ENCODE measurements around the gene SLC16A5.
"Not testable (repeated sequence)": the region's sequence is repeated elsewhere in the genome, so short reads cannot be mapped to it uniquely, and the experiment has no call there.

SLC16A5 gene

DNA sequence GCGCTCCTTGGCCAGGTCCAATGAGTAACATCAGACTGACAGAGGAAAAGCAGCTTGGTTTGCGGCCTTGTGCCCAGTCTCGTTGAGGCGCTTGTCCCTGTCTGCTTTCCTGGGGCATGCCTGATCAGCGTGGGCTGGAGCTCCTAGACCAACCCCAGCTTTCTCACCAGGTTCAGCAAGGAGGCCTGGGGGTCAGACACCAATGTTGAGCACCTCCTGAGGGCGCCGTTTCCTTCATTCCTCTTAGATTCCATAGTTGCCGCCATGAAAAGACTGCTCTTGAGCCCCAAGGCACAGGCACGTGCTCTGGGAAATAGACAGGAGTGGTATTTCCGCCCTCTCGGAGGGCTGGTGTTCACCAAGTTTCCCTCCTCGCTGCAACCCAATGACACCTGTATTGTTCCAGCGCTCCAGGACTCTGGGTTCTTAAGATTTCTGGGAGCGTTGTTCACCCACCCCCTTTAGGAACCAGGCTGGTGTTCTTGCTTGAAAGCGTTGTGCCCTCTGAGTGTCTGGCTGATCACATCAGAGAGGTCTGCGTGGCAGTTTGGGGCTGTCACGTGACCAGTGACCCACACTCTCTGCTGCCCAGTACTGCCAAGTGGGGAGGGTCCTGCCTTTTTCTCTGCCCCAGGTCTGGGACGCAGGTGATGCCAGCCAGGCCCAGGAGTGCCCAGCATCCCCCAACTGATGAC, 22.7 kb upstream of the SLC16A5 start:
- DNase-seq: no peak

DNA sequence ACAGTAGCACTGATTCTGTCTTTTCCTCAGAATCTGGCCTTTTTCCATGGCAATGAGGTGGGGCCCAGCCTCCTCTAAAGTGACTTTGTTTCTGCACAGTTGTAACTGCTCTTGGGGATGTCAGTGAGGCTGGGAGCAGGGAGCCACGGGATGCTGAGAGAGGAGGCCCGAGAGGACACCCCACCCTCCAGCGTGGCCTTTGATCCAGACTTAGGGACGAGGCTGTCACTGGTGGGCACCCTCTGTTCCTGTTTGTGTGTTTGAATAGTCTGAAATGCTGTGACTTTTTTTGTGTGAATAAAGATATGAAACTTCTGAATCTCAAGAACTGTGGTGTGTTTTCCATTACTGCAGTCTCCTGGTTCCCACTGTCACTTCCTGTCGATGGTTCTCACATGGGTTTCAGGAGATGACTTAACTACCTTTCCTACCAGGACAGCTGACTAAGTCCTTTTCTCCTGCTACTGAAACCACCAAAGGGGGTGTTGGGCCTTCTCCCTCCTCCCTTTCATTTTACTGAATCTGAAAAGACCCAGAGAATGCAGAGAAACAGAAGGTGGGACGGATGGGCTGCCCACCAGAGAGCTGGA, 22.1 kb upstream of the SLC16A5 start:
- no peak for DNase-seq

DNA sequence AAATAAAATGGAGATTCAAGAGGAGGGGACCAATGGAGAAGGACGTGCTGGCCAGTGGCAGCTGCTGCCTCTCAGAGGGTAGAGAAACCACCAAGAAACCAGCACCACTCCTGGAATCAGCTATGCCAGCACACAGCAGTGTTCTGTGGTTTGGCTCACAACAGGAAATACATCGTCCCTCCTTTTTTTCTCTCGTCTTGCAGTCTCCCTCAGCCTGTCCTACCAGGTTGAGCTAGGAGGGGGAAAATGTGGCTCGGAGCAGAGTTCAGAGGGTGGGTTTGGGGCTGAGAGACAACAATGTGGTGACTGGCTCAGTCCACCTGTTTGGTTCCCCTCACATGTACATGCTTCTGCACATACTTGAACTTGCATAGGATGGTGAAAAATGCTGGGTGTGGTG, 19.9 kb upstream of the SLC16A5 start:
- no peak for DNase-seq

DNA sequence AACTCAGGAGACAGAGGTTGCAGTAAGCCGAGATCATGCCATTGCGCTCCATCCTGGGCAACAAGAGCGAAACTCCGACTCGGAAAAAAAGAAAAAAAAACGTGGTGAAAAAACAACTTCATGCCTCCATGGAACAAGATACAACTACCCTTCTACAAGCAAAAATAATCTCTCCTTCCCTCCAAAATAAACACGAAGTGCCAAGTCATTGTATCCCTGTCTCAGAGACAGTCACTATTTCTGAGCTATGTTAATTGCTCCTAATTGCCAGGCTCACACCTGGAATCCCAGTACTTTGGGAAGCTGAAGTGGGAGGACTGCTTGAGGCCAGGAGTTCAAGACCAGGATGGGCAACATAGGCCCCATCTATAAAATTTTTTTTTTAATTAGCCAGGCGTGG, 19.0 kb upstream of the SLC16A5 start:
- DNase-seq: no peak

DNA sequence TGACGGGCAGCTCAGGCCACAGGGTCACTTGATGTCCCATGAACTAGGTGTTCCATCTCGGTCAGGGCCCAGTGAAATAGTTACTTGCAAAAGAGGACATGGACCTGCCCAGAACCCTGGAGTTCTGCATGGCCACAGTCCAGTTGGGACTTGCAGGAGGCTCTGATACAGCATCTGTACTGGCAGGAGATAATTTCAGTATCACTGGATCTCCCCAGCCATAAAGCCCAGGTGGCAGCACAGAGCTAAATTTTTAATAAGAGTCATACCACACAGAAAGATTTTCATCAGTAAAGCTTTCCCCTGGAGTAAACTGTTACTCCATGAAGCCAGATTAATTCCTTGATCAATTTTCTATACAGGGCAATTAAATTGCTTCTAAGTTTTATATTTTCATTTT, 18.0 kb upstream of the SLC16A5 start:
- DNase-seq: peak in 1 of 3 experiments; percentile 35

DNA sequence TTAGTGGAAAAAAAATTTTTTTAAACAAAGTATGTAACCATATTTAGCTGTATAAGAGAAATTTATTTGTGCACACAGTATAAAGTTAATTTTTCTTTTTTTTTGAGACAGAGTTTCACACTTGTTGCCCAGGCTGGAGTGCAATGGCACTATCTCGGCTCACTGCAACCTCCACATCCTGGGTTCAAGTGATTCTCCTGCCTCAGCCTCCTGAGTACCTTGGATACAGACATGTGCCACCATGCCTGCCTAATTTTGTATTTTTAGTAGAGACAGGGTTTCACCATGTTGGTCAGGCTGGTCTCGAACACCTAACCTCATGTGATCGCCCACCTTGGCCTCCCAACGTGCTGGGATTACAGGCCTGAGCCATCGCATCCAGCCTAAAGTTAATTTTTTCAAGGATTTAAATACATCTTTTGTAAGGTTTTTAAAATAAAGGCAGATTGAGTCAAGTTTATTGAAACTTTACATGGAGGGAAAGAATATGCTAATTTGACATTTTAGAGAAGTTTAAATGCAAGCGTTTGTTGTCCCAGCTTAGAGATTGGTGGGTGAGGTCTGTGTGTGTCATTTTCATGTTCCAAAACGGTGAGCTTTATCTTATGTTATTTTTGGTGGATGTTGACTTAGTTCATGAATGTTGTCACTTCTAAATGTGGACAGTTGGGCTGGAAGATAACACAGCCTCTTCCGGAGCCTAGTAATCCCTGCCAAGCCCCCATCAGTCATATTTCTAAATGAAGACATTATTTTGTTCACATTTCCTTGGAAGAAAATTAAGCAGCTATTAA, 16.1 kb upstream of the SLC16A5 start:
- not testable (repeated sequence) for DNase-seq

DNA sequence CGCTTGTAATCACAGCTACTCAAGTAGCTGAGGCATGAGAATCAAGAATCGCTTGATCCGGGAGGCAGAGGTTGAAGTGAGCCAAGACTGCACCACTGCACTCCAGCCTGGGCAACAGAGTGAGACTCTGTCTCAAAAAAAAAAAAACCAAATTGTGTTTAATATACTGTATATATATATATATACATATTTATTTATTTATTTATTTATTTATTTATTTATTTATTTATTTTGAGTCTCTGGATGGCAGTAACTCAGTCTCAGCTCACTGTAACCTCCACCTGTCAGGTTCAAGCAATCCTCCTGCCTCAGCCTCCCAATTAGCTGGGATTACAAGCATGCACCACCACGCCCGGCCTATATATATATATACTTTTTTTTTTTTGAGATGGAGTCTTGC, 14.8 kb upstream of the SLC16A5 start:
- not testable (repeated sequence) for DNase-seq

DNA sequence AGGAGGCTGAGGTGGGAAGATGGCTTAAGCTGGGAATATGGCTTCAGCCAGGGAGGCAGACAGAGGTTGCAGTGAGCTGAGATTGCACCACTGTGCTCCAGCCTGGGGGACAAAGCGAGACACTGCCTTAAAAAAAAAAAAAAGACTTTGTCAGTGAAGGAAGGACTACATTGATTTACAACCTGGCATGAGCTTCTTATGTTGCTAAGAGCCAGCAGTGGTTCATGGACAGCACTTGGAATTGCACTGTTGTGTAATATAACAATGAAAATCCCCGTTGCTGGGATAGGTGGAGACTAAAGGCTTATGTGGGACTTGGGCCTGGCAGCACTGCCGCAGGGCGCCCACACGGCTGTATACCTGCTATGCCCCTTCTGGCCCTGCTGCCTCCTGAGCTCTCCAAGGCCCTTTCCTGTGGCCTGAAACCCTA, 14.1 kb upstream of the SLC16A5 start:
- no peak for DNase-seq

DNA sequence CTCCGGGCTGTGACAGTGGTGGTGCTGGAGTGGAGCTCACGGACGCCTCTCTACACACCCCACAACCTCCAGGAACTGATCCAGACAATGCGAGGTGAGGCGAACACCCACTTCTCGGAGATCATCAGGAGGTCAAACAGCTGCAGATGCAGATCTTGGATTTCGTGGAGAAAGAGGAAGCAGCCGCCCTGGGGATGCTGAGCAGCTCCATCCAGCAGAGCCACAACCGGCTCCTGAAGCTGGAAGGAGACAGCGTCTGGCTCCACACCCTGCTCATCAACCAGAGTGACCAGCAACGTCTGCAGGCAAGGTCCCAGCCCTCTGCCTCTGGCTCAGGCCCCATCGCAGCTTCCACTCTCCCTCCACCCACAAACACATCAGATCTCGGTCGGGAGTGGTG, 13.2 kb upstream of the SLC16A5 start:
- no peak for DNase-seq

DNA sequence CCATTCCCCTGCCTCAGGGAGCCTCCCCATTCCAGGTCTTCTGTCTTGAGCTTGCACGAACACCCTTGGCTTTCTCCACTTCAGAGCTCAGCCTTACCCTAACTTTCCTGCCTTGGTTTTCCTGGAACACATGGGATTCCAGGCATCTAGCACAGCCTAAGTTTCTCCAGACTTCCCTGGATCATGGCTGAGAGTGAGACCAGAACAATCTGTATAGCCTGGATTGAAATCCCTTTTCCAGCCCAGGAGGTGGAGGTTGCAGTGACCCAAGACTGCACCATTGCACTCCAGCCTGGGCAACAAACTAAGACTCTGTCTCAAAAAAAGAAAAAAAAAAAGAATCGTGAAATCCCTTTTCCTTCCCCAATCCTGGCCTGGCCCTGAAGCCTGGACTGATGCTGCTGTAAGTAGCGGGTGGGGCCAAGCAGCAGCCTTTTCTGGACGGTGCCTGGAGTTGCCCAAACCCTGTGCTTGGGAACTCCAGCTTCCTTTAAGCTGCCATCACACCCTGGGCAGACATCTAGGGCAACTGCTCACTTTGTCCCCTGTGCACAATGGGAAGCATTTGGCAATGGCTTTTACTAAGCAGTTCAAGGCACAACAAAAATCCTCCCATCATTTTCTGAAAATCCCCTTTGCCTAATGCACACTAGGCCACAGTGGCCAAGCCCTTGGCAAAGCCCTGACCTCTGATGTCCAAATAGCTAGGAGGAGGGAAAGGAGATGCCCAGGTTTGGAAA, 12.0 kb upstream of the SLC16A5 start:
- DNase-seq: no peak

DNA sequence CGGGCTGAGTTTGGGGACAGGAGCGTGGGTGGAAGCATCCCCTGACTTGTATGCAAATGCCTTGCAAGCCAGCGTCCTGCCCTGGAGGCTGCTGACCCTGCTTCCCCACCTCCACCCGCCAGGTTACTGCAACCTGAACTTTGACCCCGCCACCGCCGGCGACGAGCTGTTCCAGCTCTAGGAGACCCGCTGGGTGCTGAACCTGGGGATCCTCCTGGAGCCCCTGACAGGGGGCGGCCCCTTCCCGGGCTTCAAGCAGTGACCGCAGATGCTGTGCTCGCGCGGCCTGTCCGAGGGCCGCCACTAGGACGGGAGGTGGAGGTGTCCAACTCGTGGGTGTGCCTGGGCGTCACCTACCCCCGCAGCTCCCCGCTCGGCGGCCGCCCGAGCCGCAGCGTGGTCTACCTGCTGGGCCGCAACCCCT, 10.7 kb upstream of the SLC16A5 start:
- DNase-seq: no peak

DNA sequence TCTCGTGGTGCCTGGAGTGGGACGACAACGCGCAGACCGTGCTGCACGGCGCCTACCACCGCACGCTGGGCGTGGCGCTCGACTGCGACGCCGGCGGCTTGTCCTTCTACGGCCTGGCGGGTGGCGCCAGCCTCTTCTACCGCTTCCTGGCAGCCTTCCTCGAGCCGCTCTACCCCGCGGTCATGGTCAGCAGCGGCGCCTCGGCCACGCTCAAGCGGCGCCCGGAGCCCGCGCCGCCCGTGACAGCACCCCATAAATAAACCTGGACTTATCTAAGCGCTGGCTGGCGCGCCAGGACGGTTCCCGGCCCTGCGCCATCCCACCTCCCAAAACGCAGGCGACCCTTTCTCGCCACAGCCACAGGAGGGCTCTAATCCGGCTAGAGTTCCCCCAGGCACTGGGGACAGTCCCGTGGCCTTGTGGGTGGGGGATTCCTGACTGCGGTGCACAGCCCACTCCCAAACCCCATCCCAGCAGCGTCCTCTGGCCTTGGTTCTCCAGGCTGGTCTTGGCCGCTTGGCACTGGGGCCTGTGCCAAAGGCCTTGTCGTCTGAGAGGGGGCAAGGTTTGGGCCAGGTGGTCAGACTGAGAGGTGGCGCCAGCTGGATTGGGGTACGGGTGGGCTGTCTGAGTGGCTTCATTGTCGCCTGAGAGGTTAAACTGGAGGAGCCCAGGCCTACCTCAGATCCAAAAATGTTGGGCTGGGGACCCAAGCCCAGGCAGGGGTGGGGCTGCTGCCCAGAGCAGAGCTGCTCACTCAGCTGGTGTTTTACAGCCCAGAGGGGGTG, 10.1 kb upstream of the SLC16A5 start:
- no peak for DNase-seq

DNA sequence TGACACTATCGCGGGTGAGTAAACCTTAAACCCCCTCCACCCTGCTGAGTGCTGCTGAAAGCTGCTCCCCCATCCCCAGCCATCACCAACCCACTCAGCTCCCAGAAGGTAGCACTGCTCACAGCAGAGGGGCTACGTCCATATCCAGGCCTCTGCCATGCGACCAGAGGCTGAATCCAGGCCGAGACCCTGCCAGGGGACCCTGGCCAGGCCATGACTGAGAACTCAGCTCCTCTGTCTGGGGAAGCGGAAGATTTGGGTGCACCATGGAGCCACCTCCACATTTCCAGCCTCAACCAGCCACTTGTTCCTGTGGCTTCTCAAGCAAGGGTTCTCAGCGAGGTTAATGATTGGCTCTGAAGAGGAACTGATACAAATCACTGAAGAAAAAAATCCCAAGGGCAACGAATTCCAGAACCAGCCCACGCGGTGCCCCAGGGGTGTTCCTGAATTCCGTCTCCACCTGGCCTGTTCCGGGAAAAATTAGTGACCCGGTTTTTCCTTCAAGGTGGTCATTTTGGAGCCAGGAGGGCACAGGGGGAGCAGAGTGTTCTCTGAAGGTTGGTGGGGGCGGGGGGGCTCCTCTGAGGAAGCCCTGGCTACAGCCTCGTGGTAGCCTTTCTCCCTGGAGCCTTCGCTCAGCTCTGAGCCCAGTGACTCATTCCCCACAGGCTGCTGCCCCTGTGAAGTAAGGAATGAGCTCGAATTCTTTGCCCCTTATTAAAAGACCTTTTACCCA, 9.3 kb upstream of the SLC16A5 start:
- DNase-seq: no peak

DNA sequence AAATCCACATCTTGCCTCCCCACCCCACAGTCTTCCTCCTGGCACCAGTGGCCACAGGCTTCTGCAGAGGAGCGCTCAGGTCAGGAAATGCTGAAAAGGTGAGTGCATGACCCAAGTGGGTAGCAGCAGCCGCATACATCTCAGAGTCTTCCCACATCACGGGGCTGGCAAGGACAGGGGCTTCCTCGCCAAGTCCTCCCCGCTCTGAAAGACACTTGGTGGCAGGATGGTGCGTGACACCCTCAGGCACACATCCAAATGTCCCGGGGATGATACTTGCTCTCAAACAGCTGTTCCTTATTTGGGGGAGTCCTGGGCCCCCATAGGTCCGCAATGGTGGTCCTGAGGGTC, 8.8 kb upstream of the SLC16A5 start:
- DNase-seq: no peak

DNA sequence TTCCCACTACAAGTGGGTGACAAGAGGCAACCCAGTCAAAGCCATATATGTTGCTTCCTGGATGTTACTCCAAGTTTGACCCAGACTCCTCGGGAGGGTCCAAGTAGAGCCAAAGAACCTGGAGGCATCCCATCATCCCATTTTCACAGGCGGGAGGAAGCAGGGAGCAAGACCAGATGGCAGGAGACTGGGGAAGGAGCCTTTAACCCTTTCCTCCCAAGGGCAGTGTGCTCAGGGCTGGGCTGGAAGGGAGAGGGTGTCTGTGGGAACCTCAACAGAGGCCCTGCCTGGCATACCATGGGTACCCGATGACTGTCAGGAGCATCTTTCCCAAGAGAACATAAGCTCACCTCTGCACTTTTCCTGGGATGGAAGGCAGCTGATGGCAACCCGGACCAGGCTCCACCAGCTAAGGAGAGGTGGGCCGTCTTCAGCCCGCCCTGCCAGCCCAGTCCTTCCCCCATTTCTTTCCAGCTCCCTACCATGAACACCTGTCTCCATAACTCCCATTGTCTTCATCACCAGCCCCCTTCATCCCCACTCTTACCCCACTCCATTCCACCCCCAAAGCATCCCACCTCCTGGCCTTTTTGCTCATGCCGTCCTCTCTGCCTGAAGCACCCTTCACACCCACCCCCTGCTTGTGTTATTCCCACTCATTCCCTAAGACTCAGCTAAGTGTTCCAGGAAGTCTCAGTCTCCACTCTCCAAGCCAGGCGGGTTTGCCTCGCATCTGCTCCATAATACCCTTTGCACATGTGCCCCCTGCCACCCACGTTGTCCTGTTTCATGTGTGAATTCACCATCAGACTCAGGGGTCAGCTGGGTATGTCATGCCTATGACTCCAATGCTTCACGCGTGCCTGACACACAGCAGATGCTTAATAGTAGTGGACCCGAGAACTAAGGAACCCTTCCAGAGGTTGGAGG, 5.9 kb upstream of the SLC16A5 start:
- no peak for DNase-seq

DNA sequence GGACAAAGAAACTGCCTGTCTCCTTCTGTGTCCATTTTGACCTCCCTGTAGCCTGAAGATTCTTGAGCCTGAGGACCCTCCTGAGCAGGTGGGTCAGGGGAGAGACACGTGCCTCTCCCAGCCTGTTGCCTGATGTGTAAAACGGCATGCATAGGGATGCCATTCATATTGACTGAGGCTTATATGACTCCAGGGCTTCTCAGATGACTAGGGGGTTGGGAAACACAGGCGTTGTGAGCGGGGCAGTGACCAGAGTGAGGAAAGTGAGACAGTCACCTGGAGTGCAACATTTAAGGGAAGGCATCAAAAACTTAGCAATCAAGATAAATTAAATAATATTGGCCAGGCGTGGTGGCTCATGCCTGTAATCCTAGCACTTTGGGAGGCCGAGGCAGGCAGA, 5.1 kb upstream of the SLC16A5 start:
- no peak for DNase-seq

DNA sequence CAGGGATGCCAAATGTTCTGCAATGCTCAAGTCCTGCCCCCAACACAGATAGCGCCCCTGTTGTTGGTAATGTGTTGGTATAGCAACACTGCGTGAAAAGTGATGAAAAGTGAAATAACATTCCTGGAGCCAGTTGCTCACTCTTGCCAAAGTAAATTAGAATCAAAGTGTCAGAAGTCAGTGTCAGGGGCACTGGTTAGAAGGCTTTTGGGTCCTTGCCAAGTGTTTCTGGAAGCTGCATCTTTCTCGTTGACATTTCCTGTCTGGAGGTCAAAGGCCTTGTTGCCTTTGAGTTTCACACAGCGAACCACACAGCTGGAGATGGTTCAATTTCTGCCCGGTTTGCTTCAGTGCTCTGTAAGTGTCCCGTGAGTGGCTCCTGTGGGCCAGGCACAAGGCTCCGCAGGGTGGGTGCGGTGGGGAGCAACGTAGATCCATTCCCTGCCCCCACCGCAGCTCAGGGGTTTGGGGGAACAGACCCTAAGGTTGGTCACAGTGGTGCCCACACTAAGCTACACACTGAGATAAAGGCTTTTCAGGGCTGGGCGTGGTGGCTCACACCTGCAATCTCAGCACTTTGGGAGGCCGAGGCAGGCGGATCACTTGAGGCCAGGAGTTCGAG, 3.6 kb upstream of the SLC16A5 start:
- peak in 1 of 3 experiments; percentile 10 for DNase-seq

DNA sequence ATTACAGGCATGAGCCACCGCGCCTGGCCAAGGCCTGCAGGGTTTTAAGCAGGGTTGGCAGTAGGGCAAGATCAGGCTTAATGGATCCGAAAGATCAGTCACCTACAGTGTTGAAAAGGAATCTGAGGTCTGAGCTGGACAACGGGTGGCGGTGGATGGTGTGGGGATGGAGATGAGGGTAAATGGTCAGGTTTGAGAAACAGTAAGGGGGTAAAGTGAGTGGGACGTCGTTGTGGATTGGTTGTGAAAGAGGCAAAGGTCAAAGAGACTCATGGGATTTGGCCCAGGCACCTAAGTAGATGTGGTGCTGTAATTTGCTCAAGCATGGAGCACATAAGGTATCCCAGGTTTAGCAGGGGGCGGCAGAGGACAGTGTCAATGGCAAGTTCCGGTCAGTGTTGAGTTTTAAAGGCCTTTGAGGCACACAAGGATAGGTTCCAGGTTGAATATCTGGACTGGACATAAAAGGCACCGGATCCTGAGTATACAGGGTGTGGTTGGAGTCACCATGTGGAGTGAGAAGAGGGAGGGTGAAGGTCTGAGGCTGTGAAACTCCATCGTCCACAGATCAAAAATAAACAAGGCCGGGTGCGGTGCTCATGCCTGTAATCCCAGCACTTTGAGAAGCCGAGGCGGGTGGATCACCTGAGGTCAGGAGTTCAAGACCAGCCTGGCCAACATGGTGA, 1.1 kb upstream of the SLC16A5 start:
- DNase-seq: no peak

DNA sequence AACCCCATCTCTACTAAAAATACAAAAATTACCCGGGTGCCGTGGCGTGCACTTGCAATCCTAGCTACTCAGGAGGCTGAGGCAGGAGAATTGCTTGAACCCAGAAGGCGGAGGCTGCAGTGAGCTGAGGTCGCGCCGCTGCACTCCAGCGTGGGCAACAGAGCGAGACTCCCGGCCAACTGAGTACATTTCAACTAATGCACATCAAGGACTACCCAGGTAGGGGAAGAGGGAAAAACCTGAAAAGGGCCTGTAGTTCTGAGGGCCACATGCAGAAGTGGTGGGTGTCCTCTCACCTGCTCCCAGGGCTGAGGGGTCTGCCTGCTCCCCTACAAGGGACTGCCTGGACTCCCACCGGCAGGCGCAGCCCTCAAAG, 584 bp upstream of the SLC16A5 start:
- DNase-seq: no peak
